B cell (primary cell): ENCODE results near the gene GPR37L1.

Source experiments
- EZH2 ChIP-seq: IDR thresholded peaks from 2 replicates; pipeline ENCODE4 v1.6.1; 2012; ENCODE audit warnings: borderline replicate concordance, low read depth, mild to moderate bottlenecking, moderate library complexity, low read length; ENCODE audit not compliant: insufficient read depth, poor library complexity, severe bottlenecking
- TF ChIP-seq, protein P1 (sequence below): fragments of 200-600 bp; IDR thresholded peaks from one replicate; pipeline ENCODE4 v1.8.0; 2022; ENCODE audit warnings: antibody characterized with exemption, mild to moderate bottlenecking

DNA sequence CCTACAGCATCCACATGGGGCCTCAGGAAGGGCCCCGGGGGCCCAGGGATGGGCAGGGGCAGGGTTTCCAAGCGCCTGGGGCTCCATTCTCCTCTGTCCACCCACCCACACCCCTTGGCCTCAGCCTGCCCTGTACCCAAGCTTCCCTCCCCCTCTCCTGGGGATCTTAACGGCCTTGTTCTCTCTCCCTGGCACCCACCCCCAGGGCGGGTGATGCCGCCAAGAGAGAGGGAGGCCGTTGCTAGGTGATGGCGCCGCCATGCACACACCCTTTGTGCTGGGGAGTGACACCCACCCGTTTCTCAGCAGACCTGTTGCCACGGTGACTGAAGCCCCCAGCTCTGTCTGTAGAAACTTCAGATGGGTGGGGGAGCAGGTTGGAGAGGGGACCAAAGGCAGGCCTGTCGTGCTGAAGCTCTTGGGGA, 7.6 kb downstream of the GPR37L1 start:
- TF ChIP-seq, protein P1, sequence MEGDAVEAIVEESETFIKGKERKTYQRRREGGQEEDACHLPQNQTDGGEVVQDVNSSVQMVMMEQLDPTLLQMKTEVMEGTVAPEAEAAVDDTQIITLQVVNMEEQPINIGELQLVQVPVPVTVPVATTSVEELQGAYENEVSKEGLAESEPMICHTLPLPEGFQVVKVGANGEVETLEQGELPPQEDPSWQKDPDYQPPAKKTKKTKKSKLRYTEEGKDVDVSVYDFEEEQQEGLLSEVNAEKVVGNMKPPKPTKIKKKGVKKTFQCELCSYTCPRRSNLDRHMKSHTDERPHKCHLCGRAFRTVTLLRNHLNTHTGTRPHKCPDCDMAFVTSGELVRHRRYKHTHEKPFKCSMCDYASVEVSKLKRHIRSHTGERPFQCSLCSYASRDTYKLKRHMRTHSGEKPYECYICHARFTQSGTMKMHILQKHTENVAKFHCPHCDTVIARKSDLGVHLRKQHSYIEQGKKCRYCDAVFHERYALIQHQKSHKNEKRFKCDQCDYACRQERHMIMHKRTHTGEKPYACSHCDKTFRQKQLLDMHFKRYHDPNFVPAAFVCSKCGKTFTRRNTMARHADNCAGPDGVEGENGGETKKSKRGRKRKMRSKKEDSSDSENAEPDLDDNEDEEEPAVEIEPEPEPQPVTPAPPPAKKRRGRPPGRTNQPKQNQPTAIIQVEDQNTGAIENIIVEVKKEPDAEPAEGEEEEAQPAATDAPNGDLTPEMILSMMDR = no peak
- TF ChIP-seq EZH2 = no peak
